ENCODE measurements around the gene IHH.

GRCh38 chr2:219020604-219021365 lies 39.9 kb downstream of the IHH start:
- TF ChIP-seq CTCF (IDR thresholded peaks at IDR 0.05), result no peak
- TF ChIP-seq POLR2A (IDR thresholded peaks at IDR 0.05), result no peak

Data from esophagus squamous epithelium (tissue), 4 donors.